ENCODE data around the gene OCEL1.
"Not testable (repeated sequence)": the region's sequence is repeated elsewhere in the genome, so short reads cannot be mapped to it uniquely, and the experiment has no call there.

Gene OCEL1

GRCh38 chr19:17266589-17266974 is 40.6 kb downstream of the OCEL1 start:
- no peak for DNase-seq

GRCh38 chr19:17266975-17267788 is 41.2 kb downstream of the OCEL1 start, which contains the start of gene BABAM1:
BABAM1 (plus strand) TSS chr19:17267443; CDS start chr19:17268807, 1,364 bp downstream.
- DNase-seq: peak; percentile 100

DNA sequence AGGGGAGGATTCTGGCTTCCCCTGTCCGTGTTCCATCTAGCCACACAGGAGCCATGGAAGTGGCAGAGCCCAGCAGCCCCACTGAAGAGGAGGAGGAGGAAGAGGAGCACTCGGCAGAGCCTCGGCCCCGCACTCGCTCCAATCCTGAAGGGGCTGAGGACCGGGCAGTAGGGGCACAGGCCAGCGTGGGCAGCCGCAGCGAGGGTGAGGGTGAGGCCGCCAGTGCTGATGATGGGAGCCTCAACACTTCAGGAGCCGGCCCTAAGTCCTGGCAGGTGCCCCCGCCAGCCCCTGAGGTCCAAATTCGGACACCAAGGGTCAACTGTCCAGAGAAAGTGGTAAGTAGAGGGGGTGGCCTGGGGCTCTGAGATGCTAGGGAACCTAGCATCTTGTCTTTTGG is 42.7 kb downstream of the OCEL1 start:
- DNase-seq: no peak

DNA sequence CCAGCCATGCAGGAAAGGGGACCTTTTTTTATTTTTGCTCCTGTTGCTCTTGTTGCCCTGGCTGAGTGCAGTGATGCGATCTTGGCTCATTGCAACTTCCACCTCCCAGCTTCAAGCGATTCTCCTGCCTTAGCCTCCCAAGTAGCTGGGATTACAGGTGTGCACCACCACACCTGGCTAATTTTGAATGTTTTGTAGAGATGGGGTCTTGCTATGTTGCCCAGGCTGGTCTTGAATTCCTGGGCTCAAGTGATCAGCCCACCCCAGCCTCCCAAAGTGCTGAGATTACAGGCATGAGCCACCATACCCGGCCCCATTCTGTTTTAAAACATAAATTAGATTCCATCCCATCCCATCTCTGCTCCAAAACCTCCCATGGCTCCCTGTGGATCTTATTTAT is 48.9 kb downstream of the OCEL1 start:
- not testable (repeated sequence) for DNase-seq

DNA sequence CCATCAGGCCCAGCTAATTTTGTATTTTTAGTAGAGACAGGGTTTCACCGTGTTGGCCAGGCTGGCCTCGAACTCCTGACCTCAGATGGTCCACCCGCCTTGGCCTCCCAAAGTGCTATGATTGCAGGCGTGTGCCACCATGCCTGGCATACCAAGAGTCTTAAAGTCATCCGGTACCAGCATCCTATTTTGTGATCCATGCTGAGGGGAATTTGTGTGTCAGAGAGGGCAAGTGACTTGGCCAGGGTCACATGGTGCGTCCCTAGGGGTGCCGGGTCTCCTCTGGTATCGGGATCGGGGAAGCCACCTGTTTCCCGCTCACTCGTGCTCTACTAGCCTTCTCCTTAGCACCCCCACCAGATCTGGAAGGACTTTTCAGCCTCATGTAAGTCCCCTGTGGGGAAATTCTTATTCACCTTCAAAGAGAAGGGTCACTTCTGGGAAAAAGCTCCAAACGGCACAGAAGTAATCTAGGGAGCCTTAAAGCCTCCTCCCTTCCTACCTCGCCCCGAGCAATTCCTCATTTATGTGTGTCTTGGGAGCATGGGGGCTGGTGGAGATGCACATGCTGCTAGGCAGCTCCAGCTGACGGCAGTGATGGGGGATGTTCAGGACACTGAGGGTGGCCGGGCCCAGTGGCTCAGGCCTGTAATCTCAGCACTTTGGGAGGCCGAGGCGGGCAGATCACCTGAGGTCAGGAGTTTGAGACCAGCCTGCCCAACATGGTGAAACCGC is 49.6 kb downstream of the OCEL1 start:
- DNase-seq: no peak
